Measurements from ENCODE around the gene TGFB1I1.

The TGFB1I1 gene

DNA sequence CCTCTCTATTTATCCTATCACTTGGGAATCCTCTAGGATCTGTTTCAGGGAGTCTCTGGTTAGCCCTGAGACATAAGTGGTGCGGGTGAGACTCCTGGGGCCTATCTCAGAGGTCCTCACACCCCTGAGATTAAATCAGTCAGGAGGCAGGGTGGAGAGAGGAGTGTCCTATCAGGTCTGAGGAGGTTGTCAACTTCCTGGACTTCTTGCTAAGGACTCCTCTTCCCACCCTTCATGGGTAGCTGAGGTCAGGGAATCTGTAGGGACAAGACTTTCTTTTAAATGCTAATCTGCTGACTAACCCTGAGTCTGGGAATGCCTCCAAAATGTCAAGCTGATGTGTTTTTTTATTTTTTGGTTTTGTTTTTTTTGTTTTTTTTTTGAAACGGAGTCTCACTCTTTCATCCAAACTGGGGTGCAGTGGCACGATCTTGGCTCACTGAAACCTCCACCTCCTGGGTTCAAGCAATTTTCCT, 19.3 kb upstream of the TGFB1I1 start:
- DNase-seq (ENCODE audit: low read depth) = no peak

DNA sequence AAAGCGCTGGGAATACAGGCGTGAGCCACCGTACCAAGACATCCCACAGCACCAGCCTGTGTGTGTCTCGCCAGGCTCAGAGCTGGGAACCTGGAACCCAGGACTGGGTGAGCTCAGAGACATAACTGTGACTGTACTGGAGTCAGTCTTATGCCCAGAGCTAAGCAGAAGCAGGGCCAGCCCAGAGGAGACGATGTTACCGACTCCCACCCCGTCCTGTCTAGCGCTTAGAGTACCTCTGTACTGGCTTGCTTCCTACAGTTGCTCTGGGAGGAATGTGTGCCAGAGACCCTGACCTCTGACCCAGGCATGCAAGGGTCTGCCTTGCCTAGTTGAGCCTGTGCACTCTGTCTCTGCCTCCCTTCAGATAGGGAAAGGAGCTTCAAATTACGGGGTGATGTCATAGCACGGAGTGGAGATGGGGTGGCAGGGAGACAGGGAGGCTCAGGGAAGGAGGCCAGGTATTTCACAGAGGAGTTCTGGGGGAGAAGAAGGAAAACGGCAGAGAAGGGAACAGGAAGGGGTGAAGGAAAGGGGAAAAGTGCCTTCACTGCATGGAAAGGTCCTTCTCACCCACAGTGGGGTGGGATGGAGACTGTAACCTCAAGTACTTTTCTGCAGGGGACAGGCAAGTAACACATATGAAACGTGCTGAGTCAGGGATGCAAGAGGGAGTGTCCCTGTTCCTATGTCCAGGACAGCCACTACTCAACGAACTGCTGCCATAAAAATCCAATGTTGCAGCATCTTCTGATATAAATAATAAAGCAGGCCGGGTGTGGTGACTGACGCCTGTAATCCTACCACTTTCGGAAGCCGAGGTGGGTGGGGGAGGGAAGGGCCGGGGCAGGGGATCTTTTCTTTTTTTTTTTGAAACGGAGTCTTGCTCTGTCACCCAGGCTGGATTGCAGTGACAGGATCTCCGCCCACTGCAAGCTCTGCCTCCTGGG, 18.4 kb upstream of the TGFB1I1 start:
- DNase-seq (ENCODE audit: low read depth) = no peak

DNA sequence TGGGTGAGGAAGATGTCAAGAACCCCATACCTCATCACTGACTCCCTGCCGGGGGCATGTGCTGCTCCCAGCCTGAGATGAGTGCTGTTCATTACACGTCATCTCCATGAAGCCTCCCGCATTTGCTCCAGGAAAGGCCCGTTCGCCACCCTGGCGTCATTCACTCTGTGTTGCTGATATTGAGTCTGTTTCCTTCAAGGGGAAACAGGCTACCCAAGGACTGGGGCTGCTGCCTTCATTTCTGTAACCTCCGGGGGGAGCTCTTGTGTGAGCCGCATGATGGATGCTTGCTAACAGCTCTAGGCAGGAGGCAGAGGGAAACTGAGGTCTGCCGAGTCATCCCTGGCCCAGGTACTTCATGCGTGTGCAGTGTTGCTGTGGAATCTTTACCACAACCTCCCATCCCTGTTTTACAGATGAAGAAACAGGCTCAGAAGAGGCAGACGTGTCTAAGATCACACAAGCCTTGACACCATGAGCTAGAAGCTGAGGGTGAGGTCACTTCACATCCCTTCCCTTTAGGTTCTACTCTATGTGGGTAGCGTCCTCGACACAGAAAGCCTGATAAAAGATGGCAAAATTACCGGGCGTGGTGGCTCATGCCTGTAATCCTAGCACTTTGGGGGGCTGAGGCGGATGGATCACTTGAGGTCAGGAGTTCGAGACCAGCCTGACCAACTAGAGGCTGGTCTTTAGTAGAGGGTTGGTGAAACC, 16.2 kb upstream of the TGFB1I1 start:
- DNase-seq (ENCODE audit: low read depth) = no peak

DNA sequence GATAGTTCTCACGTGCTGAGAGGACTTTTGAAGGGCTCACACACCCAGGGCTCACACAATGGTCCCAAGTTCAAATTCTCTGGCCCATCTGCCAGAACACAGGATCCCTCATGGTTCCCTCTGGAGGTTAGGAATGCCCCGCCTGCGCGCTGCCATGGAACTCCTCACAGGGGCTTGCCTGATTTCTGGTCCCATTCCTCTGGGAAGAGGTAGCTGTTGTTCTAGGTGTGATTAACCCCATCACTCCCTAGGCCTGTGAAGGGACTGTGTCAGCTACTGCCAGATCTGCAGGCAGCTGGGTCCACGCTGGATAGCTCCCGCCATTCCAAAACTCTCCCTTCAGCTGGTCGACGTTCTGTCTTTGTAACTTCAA, 15.0 kb upstream of the TGFB1I1 start:
- no peak for DNase-seq (ENCODE audit: low read depth)

DNA sequence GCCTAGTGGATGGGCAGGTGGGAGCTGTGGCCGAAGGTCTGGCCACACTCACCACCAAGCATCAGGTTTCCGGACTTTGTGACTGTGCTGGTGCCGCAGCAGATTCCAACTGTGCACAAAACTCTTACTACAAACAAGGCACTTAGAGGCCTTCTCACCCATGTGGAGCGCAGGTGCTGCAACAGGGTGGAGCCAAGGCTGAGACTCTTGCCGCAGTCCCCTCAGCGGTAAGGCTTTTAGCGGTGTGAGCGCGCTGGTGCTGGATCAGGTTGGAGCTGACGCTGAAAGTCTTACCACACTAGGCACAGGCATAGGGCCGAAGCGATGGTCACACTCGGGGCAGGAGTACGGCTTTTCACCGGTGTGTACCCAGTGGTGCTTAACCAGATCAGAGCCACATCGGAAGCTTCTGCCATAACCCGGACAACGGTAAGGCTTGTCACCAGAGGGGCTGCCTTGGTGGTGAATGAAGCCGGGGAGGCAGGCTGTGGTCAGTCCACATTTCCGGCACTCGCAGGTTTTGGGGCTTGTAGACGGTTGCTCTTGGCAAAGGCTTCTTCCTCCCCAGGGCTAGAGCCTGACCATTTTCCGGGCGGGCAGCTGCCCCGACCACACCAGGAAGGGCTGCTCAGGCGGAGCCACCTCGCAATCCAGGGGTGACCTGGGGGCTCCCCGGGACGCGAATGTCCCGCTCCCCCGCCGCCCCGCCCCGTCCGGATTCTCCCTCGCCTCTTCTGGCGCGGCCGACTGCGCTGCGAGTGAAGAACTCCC, 13.7 kb upstream of the TGFB1I1 start:
- peak; percentile 48 for DNase-seq (ENCODE audit: low read depth)

DNA sequence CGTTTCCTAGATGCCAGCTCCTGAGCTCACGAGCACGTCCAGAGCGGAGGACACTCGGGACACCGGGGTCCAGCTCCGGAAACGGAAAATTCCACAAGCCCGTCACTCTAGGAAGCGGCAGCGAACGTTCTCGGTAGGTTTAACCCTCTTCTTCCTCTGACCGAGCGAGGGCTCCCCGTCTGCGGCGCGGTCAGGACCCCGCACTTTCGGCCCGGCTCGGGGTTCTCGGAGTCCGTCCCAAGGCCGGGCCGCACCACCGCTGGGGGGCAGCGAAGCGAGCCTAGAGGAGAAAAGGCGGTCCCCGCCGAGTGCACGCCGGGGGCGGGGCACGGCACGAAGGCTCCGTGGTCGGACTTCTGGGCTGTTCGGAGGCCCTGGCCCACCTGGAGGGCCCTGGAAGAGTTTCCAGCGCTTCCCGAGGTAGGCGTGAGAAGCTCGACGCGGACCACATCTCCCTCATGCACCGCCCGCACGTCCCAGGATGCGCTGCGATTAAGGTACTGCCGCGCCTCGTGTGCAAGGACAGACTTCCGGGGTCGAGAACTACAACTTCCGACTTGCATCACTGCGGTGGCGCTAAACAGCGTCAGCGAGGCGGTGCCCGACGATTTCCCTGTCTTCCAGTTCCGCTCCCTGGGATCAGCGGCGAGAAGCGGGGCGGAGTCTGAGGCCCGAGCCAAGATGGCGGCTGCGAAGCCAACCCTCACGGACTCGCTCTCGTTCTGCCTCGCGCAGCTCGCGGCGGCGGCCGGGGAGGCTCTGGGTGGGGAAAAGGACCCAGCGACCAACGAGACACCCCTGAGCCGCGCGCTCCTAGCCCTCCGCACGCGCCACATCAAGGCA, 12.9 kb upstream of the TGFB1I1 start, which contains the start of gene ARMC5:
Gene ARMC5 (plus strand): TSS at position 658 of the 843 bp plus-strand sequence. CDS start 24 bp downstream, at position 682.
- peak; percentile 93 for DNase-seq (ENCODE audit: low read depth)

DNA sequence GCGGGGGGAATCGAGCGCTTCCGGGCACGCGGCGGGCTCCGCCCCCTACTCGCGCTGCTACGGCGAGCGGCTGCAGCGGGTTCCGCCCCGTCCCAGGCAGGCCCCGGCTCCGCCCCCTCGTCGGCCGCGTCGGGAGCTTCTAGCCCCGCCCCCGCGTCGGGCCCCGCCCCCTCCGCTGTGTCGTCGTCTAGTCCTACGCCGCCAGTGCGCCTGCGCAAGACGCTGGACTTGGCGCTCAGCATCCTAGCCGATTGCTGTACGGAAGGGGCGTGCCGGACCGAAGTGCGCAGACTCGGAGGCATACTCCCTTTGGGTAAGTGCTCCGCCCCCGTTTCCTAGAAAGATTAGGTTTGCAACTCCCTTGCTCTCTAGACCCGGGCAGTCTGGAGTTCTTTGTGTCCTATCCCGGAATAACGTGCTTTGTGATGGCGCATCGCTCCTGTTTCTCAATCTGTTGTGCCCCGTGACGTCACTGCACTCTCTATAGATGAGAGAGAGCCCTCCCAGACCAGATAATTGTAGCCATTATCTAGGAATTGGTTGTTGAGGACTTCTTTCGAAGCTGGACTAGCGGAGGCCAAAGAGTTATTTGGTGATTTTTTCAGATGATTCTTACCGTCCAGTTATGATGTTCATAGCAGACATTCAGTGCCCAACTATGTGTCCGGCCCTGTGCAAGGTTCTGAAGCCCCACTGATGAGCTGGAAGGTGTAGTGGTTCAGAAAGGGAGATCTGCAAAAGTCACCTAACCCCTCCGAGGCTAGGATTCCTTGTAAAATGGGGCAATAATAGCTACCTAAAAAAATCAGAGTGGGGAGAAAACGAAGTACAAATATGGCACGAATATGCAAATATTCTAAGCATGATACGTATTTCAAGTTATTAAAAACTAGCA, 12.0 kb upstream of the TGFB1I1 start:
- peak; percentile 100 for DNase-seq (ENCODE audit: low read depth)

DNA sequence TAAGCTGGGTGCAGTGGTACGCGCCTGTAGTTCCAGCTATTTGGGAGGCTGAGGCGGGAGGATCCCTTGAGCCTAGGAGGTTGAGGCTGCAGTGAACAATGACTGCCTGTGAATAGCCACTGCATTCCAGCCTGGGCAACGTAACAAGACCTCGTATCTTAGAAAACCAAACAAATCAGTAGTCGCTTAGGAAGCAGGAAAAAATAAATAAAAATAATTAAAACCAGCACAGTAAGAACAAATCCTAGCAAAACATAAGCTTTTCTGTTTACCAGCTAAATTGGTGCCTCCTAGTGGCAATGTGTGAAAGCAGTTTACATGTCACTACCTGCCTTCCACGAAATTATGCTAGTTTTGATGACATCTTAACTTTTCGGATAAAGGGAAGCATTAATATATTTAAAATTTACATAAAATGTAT, 11.4 kb upstream of the TGFB1I1 start:
- no peak for DNase-seq (ENCODE audit: low read depth)

DNA sequence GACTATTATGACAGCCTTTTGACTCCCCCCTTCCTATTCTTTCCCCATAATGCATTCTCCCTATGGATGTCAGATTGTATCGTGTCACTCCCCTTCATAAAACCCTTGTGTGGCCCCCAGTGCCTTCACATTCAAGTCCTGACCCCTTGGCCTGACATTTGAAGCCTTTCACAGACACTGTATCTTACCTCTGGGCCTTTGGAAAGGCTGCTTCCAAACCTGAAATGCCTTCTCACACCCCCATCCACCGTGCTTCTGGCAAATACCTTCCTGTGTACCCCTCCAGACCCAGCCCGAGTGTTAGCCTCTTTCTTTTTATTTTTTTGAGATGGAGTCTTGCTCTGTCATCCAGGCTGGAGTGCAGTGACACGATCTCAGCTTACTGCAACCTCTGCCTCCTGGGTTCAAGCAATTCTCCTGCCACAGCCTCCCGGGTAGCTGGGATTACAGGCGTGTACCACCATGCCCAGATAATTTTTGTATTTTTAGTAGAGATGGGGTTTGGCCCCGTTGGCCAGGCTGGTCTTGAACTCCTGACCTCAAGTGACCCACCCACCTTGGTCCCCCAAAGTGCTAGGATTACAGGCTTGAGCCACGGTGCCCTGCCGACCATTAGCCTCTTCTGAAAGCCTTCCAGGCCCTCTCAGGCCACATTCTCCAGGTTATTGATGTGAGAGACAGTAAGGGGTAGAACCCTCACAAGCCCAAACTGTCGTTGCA, 10.6 kb upstream of the TGFB1I1 start:
- DNase-seq (ENCODE audit: low read depth) = no peak

DNA sequence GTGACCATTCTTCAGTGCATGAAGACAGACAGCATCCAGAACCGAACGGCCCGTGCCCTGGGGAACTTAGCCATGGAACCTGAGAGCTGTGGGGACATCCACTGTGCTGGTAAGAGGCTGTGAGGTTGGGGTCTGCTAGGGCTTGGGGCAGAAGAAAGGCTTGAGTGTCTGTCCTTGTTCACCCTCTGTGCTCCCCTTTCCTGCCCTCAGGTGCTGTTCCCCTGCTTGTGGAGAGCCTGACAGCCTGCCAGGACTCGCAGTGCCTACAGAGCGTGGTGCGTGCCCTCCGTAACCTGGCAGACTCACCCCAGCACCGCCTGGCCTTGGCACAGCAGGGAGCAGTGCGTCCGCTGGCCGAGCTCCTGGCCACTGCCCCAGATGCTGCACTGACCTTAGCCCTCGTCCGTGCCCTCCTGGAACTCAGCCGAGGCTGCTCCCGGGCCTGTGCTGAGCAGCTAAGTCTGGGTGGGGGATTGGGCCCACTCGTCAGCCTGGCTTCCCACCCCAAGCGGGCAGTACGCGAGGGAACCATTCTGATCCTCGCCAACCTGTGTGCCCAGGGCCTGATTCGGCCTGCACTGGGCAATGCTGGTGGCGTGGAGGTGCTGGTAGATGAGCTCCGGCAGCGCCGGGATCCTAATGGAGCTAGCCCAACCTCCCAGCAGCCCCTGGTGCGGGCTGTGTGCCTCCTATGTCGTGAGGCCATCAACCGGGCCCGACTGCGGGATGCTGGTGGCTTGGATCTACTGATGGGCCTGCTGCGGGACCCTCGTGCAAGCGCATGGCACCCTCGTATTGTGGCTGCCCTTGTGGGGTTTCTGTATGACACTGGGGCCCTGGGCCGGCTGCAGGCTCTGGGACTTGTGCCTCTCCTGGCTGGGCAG, 9.8 kb upstream of the TGFB1I1 start:
- DNase-seq (ENCODE audit: low read depth) = no peak

DNA sequence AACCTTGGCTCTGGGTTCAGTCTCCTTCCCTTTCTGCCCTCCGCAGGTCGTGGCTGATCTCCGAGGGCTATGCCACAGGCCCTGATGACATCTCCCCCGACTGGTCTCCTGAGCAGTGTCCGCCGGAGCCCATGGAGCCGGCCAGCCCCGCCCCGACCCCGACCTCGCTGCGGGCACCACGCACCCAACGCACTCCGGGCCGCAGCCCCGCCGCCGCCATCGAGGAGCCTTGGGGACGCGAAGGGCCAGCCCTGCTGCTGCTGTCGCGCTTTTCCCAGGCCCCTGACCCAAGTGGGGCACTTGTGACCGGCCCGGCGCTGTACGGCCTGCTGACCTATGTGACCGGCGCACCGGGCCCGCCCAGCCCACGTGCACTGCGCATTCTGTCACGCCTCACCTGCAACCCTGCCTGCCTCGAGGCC, 7.6 kb upstream of the TGFB1I1 start:
- no peak for DNase-seq (ENCODE audit: low read depth)

DNA sequence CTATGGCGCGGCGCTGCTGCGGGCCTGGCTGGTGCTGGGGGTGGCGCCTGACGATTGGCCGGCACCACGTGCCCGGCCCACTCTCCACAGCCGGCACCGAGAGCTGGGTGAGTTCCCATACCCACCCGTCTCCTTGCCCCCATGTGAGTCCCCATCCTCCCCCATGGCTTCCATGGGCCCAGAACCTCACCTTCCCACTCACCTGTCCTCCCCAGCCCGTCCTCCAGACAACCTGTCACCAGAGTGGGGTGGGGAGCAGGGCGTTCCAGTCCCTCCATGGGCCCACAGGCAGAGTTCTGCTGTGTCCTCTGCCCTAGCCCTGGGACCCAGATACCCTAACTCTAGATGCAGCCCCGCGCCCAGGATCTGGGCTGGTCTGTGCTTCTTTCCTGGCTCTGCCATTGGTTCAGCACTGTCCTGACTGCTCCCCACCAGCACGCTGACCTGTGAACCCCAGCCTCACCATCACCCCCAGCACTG, 7.1 kb upstream of the TGFB1I1 start:
- no peak for DNase-seq (ENCODE audit: low read depth)

DNA sequence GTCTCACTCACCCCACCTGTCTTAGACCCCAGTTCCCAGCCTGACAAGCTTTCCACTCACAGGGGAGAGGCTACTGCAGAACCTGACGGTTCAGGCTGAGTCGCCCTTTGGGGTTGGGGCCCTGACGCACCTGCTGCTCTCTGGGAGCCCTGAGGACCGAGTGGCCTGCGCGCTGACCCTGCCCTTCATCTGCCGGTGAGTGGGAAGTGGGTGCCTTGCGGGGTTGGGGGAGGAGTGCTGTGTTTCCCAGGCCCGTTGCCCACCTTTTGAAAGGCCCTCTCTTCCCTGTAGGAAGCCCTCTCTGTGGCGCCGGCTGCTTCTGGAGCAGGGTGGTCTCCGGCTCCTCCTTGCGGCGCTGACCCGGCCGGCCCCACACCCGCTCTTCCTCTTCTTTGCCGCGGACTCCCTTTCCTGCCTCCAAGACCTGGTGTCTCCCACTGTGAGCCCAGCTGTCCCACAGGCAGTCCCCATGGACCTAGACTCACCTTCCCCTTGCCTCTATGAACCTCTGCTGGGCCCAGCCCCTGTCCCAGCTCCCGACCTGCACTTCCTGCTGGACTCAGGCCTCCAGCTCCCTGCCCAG, 6.1 kb upstream of the TGFB1I1 start:
- DNase-seq (ENCODE audit: low read depth) = no peak

DNA sequence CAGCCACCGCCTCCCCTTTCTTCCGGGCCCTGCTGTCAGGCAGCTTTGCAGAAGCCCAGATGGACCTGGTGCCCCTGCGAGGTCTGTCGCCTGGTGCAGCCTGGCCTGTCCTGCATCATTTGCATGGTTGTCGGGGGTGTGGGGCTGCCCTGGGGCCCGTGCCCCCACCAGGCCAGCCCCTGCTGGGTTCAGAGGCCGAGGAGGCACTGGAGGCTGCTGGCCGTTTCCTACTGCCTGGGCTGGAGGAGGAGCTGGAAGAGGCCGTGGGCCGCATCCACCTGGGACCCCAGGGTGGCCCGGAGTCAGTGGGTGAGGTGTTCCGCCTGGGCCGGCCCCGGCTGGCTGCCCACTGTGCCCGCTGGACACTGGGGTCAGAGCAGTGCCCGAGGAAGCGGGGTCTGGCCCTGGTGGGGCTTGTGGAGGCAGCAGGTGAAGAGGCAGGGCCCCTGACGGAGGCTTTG, 5.5 kb upstream of the TGFB1I1 start:
- no peak for DNase-seq (ENCODE audit: low read depth)

DNA sequence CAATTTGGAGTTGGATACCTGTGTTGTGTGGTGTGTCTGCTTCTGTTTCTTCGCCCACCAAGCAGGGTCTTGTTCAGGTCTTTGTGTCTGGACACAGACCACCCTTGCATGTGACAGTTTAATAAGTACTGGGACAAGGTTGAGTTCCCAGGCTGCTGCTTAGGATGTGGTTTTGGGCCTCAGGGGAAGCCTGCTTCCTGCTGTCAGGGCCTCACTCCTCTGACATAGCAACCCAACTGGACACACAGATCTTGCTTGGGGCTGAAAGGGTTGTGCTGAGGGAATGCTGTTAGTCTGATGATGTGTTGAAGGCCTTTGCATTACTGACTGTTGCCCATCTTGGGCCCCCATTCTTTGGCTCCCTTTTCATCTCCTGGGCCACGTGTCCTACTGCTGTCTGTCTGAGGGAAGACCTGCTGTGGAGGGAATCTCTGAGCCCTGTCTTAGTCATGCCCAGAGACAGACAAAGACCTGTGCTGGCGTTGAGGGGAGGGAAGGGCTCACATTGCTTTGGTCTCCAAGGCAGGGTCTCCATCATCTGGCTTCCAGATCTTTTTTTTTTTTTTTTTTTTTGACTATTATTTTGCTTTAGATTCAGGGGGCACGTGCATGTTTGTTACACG, 4.7 kb upstream of the TGFB1I1 start:
- DNase-seq (ENCODE audit: low read depth) = no peak

DNA sequence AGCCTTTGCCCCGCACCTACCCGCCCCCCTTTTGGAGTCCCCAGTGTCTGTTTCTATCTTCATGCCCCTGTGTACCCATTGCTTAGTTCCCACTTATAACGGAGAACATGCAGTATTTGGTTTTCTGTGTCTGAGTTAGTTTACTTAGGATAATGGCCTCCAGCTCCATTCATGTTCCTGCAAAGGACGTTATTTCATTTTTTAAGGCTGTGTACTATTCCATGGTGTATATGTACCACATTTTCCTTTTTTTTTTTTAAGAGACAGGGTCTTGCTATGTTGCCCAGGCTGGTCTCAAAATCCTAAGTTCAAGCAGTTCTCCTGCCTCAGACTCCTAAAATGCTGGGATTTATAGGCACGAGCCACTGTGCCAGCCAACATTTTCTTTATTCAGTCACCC, 4.1 kb upstream of the TGFB1I1 start:
- no peak for DNase-seq (ENCODE audit: low read depth)

DNA sequence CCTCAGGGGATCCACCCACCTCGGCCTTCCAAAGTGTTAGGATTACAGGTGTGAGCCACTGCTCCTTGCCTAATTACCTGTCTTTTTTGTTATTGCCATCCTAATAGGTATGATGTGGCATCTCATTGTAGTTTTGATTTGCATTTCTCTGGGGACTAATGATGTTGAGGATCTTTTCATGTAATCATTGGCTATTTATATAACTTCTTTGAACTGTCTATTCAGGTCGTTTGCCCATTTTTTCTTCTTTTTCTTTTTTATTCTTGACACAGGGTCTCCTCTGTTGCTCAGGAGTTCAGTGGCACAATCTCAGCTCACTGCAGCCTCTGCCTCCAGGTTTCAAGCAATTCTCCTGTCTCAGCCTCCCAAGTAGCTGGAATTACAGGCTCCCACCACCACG, 1.3 kb upstream of the TGFB1I1 start:
- no peak for DNase-seq (ENCODE audit: low read depth)
